B cell (primary cell): ENCODE measurements around the gene FOXO3. TPM values are rescaled to one million over a fixed set of nuclear protein-coding genes. Genes with fewer than 3 reads are reported as not detected.

Experiments used
- ATAC-seq: fragments of 200-7000 bp; cut with Tn5 transposase; one replicate; pipeline ENCODE4 v1.10.0; 2021; ENCODE audit warnings: low read depth, mild to moderate bottlenecking, moderate number of reproducible peaks, moderate library complexity
- CTCF ChIA-PET: fragments of 350-600 bp; sonication (Branson Sonifier 250); formaldehyde crosslinking; loops from one replicate; lab custom pipeline; 2021; ENCODE audit warnings: antibody characterized with exemption, inconsistent platforms; lab: Charles Lee
- POLR2A ChIA-PET: fragments of 350-600 bp; sonication (Branson Sonifier 250); formaldehyde crosslinking; loops from one replicate; lab custom pipeline; 2021; ENCODE audit warnings: antibody characterized with exemption; lab: Charles Lee
- DNase-seq: peaks from one replicate; pipeline ENCODE4 v3.0.0; 2013
- H2AFZ ChIP-seq: 2 replicates; pipeline ENCODE4 v1.6.1; 2012; ENCODE audit warnings: mild to moderate bottlenecking, low read depth, low read length; ENCODE audit not compliant: insufficient read depth, poor library complexity, severe bottlenecking
- H3K27ac ChIP-seq, 2 donors: 1 replicate in 1 of 2; 2 replicates in 1 of 2; pipeline ENCODE4 v1.5.1; 2012 to 2013; ENCODE audit warnings: low read length in 2 of 2, mild to moderate bottlenecking in 2 of 2, moderate library complexity in 1 of 2
- H3K27me3 ChIP-seq, 4 experiments: fragments of 200-600 bp in 1 of 4; sonication (generic) in 1 of 4; replicated peaks in 1 of 4; 1 replicate in 2 of 4; 2 replicates in 2 of 4; pipeline versions ENCODE4 v1.6.1 to v1.7.0; 2013 to 2016; ENCODE audit warnings: low read length in 3 of 4, mild to moderate bottlenecking in 2 of 4, mixed read lengths in 1 of 4, moderate library complexity in 1 of 4; ENCODE audit not compliant: insufficient read depth in 4 of 4, control insufficient read depth in 3 of 4; ENCODE audit errors: control extremely low read depth in 1 of 4
- H3K36me3 ChIP-seq, 2 experiments: replicated peaks in 1 of 2; 1 replicate in 1 of 2; 2 replicates in 1 of 2; pipeline versions ENCODE4 v1.6.1 to v1.7.1; 2013; ENCODE audit warnings: low read length in 1 of 2; ENCODE audit not compliant: insufficient read depth in 2 of 2, control insufficient read depth in 1 of 2; ENCODE audit errors: control extremely low read depth in 1 of 2, extremely low read depth in 1 of 2
- H3K4me1 ChIP-seq, 2 donors: fragments of 200-600 bp in 1 of 2; sonication (generic) in 1 of 2; 1 replicate in 1 of 2; 2 replicates in 1 of 2; pipeline versions ENCODE4 v1.5.1 to v1.6.1; 2013 to 2017; ENCODE audit warnings: low read length in 2 of 2; ENCODE audit not compliant: control insufficient read depth in 2 of 2, insufficient read depth in 2 of 2
- H3K4me2 ChIP-seq: replicated peaks from 2 replicates; pipeline ENCODE3; 2012; ENCODE audit warnings: mild to moderate bottlenecking, low read depth, low read length; ENCODE audit not compliant: poor library complexity, severe bottlenecking
- H3K4me3 ChIP-seq, 5 experiments: fragments of 200-600 bp in 1 of 5; sonication (generic) in 1 of 5; 1 replicate in 3 of 5; 2 replicates in 2 of 5; pipeline versions ENCODE4 v1.5.1 to v1.7.0; 2011 to 2016; ENCODE audit warnings: low read length in 4 of 5, mild to moderate bottlenecking in 4 of 5, low read depth in 2 of 5, control low read depth in 1 of 5, moderate library complexity in 1 of 5; ENCODE audit not compliant: insufficient read depth in 1 of 5; ENCODE audit errors: control extremely low read depth in 1 of 5, extremely low read depth in 1 of 5
- H3K79me2 ChIP-seq: fragments of 200-600 bp; sonication (generic); one replicate; pipeline ENCODE4 v1.6.0; 2016; ENCODE audit warnings: low read length; ENCODE audit not compliant: control insufficient read depth, insufficient read depth
- H3K9ac ChIP-seq: fragments of 200-600 bp; sonication (generic); 2 replicates; pipeline ENCODE4 v1.6.1; 2017; ENCODE audit warnings: mild to moderate bottlenecking, low read length, moderate library complexity
- H3K9me3 ChIP-seq, 3 donors: one replicate each; pipeline versions ENCODE4 v1.6.1 to v1.7.1; 2013; ENCODE audit warnings: low read length in 2 of 3; ENCODE audit not compliant: control insufficient read depth in 2 of 3, insufficient read depth in 1 of 3; ENCODE audit errors: control extremely low read depth in 1 of 3
- H4K20me1 ChIP-seq: 2 replicates; pipeline ENCODE4 v1.6.0; 2012; ENCODE audit warnings: mild to moderate bottlenecking, low read length; ENCODE audit not compliant: insufficient read depth, control insufficient read depth, poor library complexity, severe bottlenecking
- H3K27ac Mint-ChIP-seq: one replicate; pipeline ENCODE4 v1.8.0; 2021; ENCODE audit warnings: mixed read lengths
- H3K27me3 Mint-ChIP-seq: one replicate; pipeline ENCODE4 v1.8.0; 2021; ENCODE audit warnings: mixed read lengths
- H3K4me1 Mint-ChIP-seq: one replicate; pipeline ENCODE4 v1.8.0; 2021; ENCODE audit warnings: mixed read lengths
- H3K4me3 Mint-ChIP-seq: one replicate; pipeline ENCODE4 v1.8.0; 2021; ENCODE audit warnings: mixed read lengths
- H3K9me3 Mint-ChIP-seq: one replicate; pipeline ENCODE4 v1.8.0; 2022; ENCODE audit warnings: mixed read lengths; ENCODE audit not compliant: insufficient read depth
- EZH2 ChIP-seq: IDR thresholded peaks from 2 replicates; pipeline ENCODE4 v1.6.1; 2012; ENCODE audit warnings: borderline replicate concordance, low read depth, mild to moderate bottlenecking, moderate library complexity, low read length; ENCODE audit not compliant: insufficient read depth, poor library complexity, severe bottlenecking
- WGBS: methylation state at CpG from one replicate; pipeline ENCODE4 v1.1.5; 2013; ENCODE audit warnings: missing lambda C conversion rate; ENCODE audit not compliant: insufficient coverage; 5-methylcytosine and 5-hydroxymethylcytosine counted together
- intact Hi-C: fragments of 100-400 bp; cut with micrococcal nuclease; formaldehyde crosslinking; loops from one replicate; pipeline ENCODE4 v1.10.0; 2022
- polyA plus RNA-seq: library from polyadenylated mRNA; depleted of rRNA; stranded (reverse); fragments of >200 nt; gene quantifications from 2 replicates; pipeline ENCODE4 v1.2.3, GENCODE V29; 2012
- total RNA-seq, 2 donors: library from RNA; stranded (reverse); fragments of 120-200 nt in 1 of 2; gene quantifications; 1 replicate in 1 of 2; 2 replicates in 1 of 2; pipeline versions ENCODE4 v1.2.3 to v1.2.4, GENCODE V29; 2013 to 2022
- TF ChIP-seq, protein P1 (sequence below): fragments of 200-600 bp; IDR thresholded peaks from one replicate; pipeline ENCODE4 v1.8.0; 2022; ENCODE audit warnings: antibody characterized with exemption, mild to moderate bottlenecking

FOXO3 gene
- total and polyA plus RNA-seq, 2 donors (not counting 1 experiment from before 2014, with no cell fraction given), result 6.0 to 16.9 TPM

GRCh38 chr6:108596956-108597355 is 36.2 kb downstream of the FOXO3 start:
- H3K4me1 Mint-ChIP-seq, result peaks cover 54% of the 10 kb centered on the region
- intact Hi-C loops, result loop anchor here (5.0 kb wide), 1 partner anchor 45 kb away; no protein-coding TSS in a partner anchor
- ATAC-seq, result no peak
- Histone ChIP-seq H3K27ac (no peak overlapping the region), H2AFZ (no peak overlapping the region), H3K36me3 (no peaks in the 10 kb centered on the region), H3K9me3 (no peaks in the 10 kb centered on the region), H4K20me1 (peaks cover 47% of the 10 kb centered on the region), H3K4me1 (peaks cover 39 to 46% of the 10 kb centered on the region in 2 donors), H3K27me3 (no peaks in the 10 kb centered on the region), H3K4me3 (no peak overlapping the region), H3K79me2 (peaks cover 70% of the 10 kb centered on the region), H3K4me2 (no peak overlapping the region), H3K9ac (no peak overlapping the region)
- ChIA-PET POLR2A (no interaction called here), CTCF (no interaction called here)
- no peak overlapping the region for H3K4me3 Mint-ChIP-seq
- no peak overlapping the region for H3K27ac Mint-ChIP-seq
- DNase-seq, result no peak
- TF ChIP-seq EZH2, result no peak
- TF ChIP-seq, protein P1, sequence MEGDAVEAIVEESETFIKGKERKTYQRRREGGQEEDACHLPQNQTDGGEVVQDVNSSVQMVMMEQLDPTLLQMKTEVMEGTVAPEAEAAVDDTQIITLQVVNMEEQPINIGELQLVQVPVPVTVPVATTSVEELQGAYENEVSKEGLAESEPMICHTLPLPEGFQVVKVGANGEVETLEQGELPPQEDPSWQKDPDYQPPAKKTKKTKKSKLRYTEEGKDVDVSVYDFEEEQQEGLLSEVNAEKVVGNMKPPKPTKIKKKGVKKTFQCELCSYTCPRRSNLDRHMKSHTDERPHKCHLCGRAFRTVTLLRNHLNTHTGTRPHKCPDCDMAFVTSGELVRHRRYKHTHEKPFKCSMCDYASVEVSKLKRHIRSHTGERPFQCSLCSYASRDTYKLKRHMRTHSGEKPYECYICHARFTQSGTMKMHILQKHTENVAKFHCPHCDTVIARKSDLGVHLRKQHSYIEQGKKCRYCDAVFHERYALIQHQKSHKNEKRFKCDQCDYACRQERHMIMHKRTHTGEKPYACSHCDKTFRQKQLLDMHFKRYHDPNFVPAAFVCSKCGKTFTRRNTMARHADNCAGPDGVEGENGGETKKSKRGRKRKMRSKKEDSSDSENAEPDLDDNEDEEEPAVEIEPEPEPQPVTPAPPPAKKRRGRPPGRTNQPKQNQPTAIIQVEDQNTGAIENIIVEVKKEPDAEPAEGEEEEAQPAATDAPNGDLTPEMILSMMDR, result no peak
- H3K27me3 Mint-ChIP-seq, result no peaks in the 10 kb centered on the region
- H3K9me3 Mint-ChIP-seq, result no peaks in the 10 kb centered on the region

DNA sequence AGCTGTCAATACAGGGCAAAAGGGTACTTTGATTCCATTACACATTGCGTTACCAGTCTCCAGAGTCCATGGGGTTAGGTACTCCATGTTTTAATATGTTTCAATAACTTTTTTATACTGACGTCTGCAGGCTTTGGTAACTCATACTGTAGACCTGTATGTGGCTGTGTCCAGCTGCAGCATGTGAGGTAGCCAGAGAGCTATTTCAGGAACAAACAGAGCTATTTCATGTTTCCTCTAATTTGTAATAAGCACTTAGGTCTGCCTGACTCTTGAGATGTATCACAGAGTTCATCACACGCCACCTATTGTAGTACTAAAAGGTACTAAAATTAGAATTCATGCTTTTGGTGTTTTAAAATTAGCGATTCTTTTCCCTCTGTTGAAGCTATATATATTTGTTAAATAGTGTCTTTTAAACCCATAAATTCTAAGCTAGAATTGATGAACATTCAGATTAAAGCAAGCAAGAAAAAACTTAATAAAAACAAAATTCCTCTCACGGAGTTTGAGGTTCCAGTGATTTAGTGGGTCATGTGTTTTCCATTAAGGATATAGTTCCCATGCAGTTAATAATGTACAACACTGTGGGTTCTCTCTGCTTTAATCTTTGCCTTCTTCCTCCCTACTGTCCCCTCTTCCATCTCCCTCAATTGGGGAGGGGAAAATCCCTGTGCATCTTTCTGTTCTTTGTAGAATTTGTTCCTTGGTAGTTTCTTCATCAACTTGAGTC is 37.0 kb downstream of the FOXO3 start:
- Mint-ChIP-seq H3K4me1 (peaks cover 47% of the 10 kb centered on the region), H3K9me3 (no peaks in the 10 kb centered on the region), H3K27ac (no peak overlapping the region), H3K27me3 (no peaks in the 10 kb centered on the region), H3K4me3 (no peak overlapping the region)
- Histone ChIP-seq H3K27me3 (no peaks in the 10 kb centered on the region), H2AFZ (no peak overlapping the region), H3K4me3 (no peak overlapping the region), H3K36me3 (no peaks in the 10 kb centered on the region), H3K9ac (no peak overlapping the region), H3K27ac (no peak overlapping the region), H3K4me2 (no peak overlapping the region), H3K79me2 (peaks cover 77% of the 10 kb centered on the region), H3K9me3 (no peaks in the 10 kb centered on the region), H3K4me1 (peaks cover 31 to 38% of the 10 kb centered on the region in 2 donors), H4K20me1 (peaks cover 47% of the 10 kb centered on the region)
- no CpG with 5 or more reads among the region's 5 CpGs for WGBS
- TF ChIP-seq, protein P1, result no peak
- no peak for TF ChIP-seq EZH2
- intact Hi-C loops, result loop anchor here (5.0 kb wide), 1 partner anchor 45 kb away; no protein-coding TSS in a partner anchor
- ATAC-seq (no peak), DNase-seq (no peak)
- ChIA-PET POLR2A (interaction anchor here (0.7 kb wide), 1 partner anchor 18 kb away, joined by 4 read pairs; no protein-coding TSS in a partner anchor), CTCF (no interaction called here)
